ENCODE results near the gene KCNQ5.

- TF ChIP-seq CTCF (IDR thresholded peaks at IDR 0.05 in 2 of 3, conservative IDR thresholded peaks at IDR 0.05 in 1 of 3; ENCODE audit: borderline replicate concordance in 1 of 3, insufficient read depth in 1 of 3, low read depth in 2 of 3, low read length in 2 of 3) (no peak), EZH2 (IDR thresholded peaks at IDR 0.05) (no peak), YY1 (IDR thresholded peaks at IDR 0.05; ENCODE audit: extremely low read depth, insufficient replicate concordance, low read depth, low read length) (no peak), POLR2A (IDR thresholded peaks at IDR 0.05; ENCODE audit: borderline replicate concordance, extremely low read depth, insufficient read depth, insufficient read length) (no peak), REST (IDR thresholded peaks at IDR 0.05; ENCODE audit: low read depth) (no peak), ZFX (IDR thresholded peaks at IDR 0.05) (no peak), JUND (IDR thresholded peaks at IDR 0.05) (no peak), MAX (IDR thresholded peaks at IDR 0.05) (no peak), ZBTB33 (IDR thresholded peaks at IDR 0.05; ENCODE audit: extremely low read depth, insufficient replicate concordance, low read length) (no peak), ATF3 (IDR thresholded peaks at IDR 0.05) (no peak), CEBPB (IDR thresholded peaks at IDR 0.05; ENCODE audit: low read depth) (no peak)
These were observed 77.3 kb downstream of the KCNQ5 start for GRCh38 chr6:72699159-72699558.

Data from HCT116 (cell line).